ENCODE results near the gene HS6ST3.

HS6ST3 gene

DNA sequence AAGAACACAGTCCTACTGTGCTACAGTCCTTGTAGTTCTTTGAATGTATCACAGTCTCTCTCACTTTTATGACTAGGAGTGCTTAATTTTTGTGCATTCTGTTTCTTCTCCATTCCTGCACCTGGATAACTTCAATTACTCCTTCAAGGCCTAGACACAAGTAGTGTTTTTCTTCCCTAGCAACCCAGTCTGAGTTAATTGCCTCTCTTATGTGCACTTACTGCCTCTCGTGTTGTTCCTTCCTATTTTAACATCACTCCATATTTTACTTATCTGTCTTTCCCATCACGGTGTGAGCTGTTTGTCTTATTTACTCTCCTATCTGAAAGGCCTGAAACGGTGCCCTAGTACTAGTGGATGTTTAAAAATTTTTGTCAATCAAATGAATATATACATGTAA, 101.5 kb downstream of the HS6ST3 start:
- no peaks in the 10 kb centered on the region for H3K27me3 ChIP-seq (ENCODE audit: control insufficient read depth in 1 of 2, insufficient read depth in 1 of 2, low read length in 2 of 2)
- no peaks in the 10 kb centered on the region for H3K79me1 ChIP-seq (replicated peaks; ENCODE audit: low read length, poor library complexity, severe bottlenecking)
- H3K36me3 ChIP-seq (ENCODE audit: control insufficient read depth in 1 of 2, insufficient read depth in 2 of 2, low read depth in 1 of 2, low read length in 2 of 2), result no peaks in the 10 kb centered on the region
- no peaks in the 10 kb centered on the region for H3K4me1 ChIP-seq (ENCODE audit: control insufficient read depth, insufficient read depth, low read depth, low read length)
- H2BK5ac ChIP-seq (ENCODE audit: low read depth, low read length, poor library complexity, severe bottlenecking), result no peak overlapping the region
- H2AFZ ChIP-seq (ENCODE audit: low read depth, low read length), result no peak overlapping the region
- H3K4me3 ChIP-seq (ENCODE audit: insufficient read depth in 1 of 2, low read depth in 1 of 2, low read length in 2 of 2), result no peak overlapping the region
- no peak overlapping the region for H3K4ac ChIP-seq (ENCODE audit: low read depth in 1 of 2, low read length in 2 of 2)
- WGBS, result 40% methylated on average over 1 of the region's 3 CpGs
- H4K8ac ChIP-seq (ENCODE audit: low read length), result no peak overlapping the region
- no peak overlapping the region for H3K4me2 ChIP-seq (ENCODE audit: low read length, poor library complexity, severe bottlenecking)
- no peak overlapping the region for H3K23ac ChIP-seq (ENCODE audit: low read length in 2 of 2)
- H4K91ac ChIP-seq (ENCODE audit: low read length), result no peak overlapping the region
- no peak for DNase-seq
- H3K9me3 ChIP-seq (ENCODE audit: control insufficient read depth, low read length), result no peaks in the 10 kb centered on the region
- no peak overlapping the region for H2AK5ac ChIP-seq (ENCODE audit: low read length, severe bottlenecking)
- H3K18ac ChIP-seq (ENCODE audit: low read depth in 1 of 2, low read length in 2 of 2), result no peak overlapping the region
- no peak overlapping the region for H2BK15ac ChIP-seq (ENCODE audit: low read depth, poor library complexity, severe bottlenecking)
- H2BK12ac ChIP-seq (ENCODE audit: low read length in 2 of 2), result no peak overlapping the region
- no peak overlapping the region for H3K14ac ChIP-seq (ENCODE audit: low read length in 2 of 2)
- H2BK120ac ChIP-seq (ENCODE audit: low read depth, low read length), result no peak overlapping the region
- no peak overlapping the region for H3K9ac ChIP-seq (ENCODE audit: low read length)
- H3K27ac ChIP-seq (ENCODE audit: low read length, poor library complexity, severe bottlenecking), result no peak overlapping the region

DNA sequence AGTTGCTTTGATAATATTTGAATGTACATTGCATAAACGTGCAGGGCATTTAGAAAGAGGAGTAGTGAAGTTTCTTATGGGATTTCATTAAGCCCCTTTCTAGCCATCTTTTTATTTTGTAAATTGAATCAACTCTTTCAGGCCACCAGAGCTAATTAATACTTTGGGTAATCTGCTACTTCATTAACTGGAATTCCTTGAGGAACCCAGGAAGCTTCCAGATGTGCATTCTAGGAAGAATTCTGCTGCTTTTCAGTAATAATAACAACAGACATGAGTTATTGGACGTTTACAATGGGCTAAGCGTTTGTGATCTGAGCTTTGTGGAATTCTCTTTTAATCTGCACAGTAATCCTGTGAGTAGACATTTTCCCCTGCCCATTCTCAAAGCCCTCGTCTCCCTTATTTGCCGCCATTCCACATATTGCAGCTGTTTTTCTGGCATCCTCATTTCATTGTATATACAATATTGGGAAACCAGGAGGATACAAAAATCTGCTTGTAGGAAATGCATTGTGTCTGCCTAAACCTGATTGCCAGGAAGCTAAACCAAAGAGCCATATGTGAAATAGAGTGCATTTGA, 103.9 kb downstream of the HS6ST3 start:
- Histone ChIP-seq H2AK5ac (ENCODE audit: low read length, severe bottlenecking) (no peak overlapping the region), H3K4me3 (ENCODE audit: insufficient read depth in 1 of 2, low read depth in 1 of 2, low read length in 2 of 2) (no peak overlapping the region), H3K79me1 (replicated peaks; ENCODE audit: low read length, poor library complexity, severe bottlenecking) (no peaks in the 10 kb centered on the region), H2BK5ac (ENCODE audit: low read depth, low read length, poor library complexity, severe bottlenecking) (no peak overlapping the region), H4K91ac (ENCODE audit: low read length) (no peak overlapping the region), H3K27me3 (ENCODE audit: control insufficient read depth in 1 of 2, insufficient read depth in 1 of 2, low read length in 2 of 2) (no peaks in the 10 kb centered on the region), H3K4me2 (ENCODE audit: low read length, poor library complexity, severe bottlenecking) (no peak overlapping the region), H3K36me3 (ENCODE audit: control insufficient read depth in 1 of 2, insufficient read depth in 2 of 2, low read depth in 1 of 2, low read length in 2 of 2) (no peaks in the 10 kb centered on the region), H2BK120ac (ENCODE audit: low read depth, low read length) (no peak overlapping the region), H3K23ac (ENCODE audit: low read length in 2 of 2) (no peak overlapping the region), H3K4me1 (ENCODE audit: control insufficient read depth, insufficient read depth, low read depth, low read length) (no peaks in the 10 kb centered on the region), H3K18ac (ENCODE audit: low read depth in 1 of 2, low read length in 2 of 2) (no peak overlapping the region), H3K14ac (ENCODE audit: low read length in 2 of 2) (no peak overlapping the region), H3K27ac (ENCODE audit: low read length, poor library complexity, severe bottlenecking) (no peak overlapping the region), H2AFZ (ENCODE audit: low read depth, low read length) (no peak overlapping the region), H3K4ac (ENCODE audit: low read depth in 1 of 2, low read length in 2 of 2) (no peak overlapping the region), H4K8ac (ENCODE audit: low read length) (no peak overlapping the region), H3K9ac (ENCODE audit: low read length) (no peak overlapping the region), H3K9me3 (ENCODE audit: control insufficient read depth, low read length) (no peaks in the 10 kb centered on the region), H2BK12ac (ENCODE audit: low read length in 2 of 2) (no peak overlapping the region), H2BK15ac (ENCODE audit: low read depth, poor library complexity, severe bottlenecking) (no peak overlapping the region)
- DNase-seq, result no peak
- no CpG with 5 or more reads among the region's 5 CpGs for WGBS

DNA sequence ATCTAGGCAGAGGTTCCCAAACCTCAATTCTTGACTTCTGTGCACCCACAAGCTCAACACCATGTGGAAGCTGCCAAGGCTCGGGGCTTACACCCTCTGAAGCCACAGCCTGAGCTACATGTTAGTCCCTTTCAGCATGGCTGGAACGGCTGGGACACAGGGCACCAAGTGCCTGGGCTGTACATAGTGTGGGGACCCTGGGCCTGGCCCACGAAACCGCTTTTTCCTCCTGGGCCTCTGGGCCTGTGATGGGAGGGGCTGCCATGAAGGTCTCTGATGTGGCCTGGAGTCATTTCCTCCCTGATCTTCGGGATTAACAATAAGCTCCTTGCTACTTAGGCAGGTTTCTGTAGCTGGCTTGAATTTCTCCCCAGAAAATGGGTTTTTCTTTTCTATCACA, 108.1 kb downstream of the HS6ST3 start:
- Histone ChIP-seq H2BK120ac (ENCODE audit: low read depth, low read length) (no peak overlapping the region), H3K14ac (ENCODE audit: low read length in 2 of 2) (no peak overlapping the region), H2BK15ac (ENCODE audit: low read depth, poor library complexity, severe bottlenecking) (no peak overlapping the region), H3K23ac (ENCODE audit: low read length in 2 of 2) (no peak overlapping the region), H4K91ac (ENCODE audit: low read length) (no peak overlapping the region), H3K27me3 (ENCODE audit: control insufficient read depth in 1 of 2, insufficient read depth in 1 of 2, low read length in 2 of 2) (no peaks in the 10 kb centered on the region), H3K36me3 (ENCODE audit: control insufficient read depth in 1 of 2, insufficient read depth in 2 of 2, low read depth in 1 of 2, low read length in 2 of 2) (no peaks in the 10 kb centered on the region), H3K4me3 (ENCODE audit: insufficient read depth in 1 of 2, low read depth in 1 of 2, low read length in 2 of 2) (no peak overlapping the region), H3K4me2 (ENCODE audit: low read length, poor library complexity, severe bottlenecking) (no peak overlapping the region), H3K4me1 (ENCODE audit: control insufficient read depth, insufficient read depth, low read depth, low read length) (no peaks in the 10 kb centered on the region), H2BK12ac (ENCODE audit: low read length in 2 of 2) (no peak overlapping the region), H2BK5ac (ENCODE audit: low read depth, low read length, poor library complexity, severe bottlenecking) (no peak overlapping the region), H2AFZ (ENCODE audit: low read depth, low read length) (no peak overlapping the region), H3K18ac (ENCODE audit: low read depth in 1 of 2, low read length in 2 of 2) (no peak overlapping the region), H2AK5ac (ENCODE audit: low read length, severe bottlenecking) (no peak overlapping the region), H3K27ac (ENCODE audit: low read length, poor library complexity, severe bottlenecking) (no peak overlapping the region), H3K79me1 (replicated peaks; ENCODE audit: low read length, poor library complexity, severe bottlenecking) (no peaks in the 10 kb centered on the region), H3K4ac (ENCODE audit: low read depth in 1 of 2, low read length in 2 of 2) (no peak overlapping the region), H3K9me3 (ENCODE audit: control insufficient read depth, low read length) (no peaks in the 10 kb centered on the region), H3K9ac (ENCODE audit: low read length) (no peak overlapping the region), H4K8ac (ENCODE audit: low read length) (no peak overlapping the region)
- no peak for DNase-seq
- 62% methylated on average over 5 of the region's 5 CpGs for WGBS

DNA sequence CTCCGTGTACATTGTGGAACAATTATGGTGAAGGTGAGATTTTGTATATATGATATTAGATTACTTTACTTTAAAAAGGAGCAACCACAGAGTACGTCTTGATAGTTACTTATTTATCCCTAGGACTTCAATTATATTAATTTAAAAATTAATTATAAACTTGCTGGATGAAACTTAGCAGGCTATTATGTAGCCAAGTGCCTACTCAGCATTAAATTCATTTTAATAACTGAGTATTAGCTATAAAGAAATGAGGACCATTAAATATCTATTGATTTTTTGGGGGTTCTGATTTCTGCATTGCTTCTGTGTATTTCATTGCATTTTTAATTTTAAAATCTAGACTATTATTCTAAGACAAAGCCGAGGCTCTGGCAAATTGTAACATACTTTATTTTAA, 109.4 kb downstream of the HS6ST3 start:
- H2BK12ac ChIP-seq (ENCODE audit: low read length in 2 of 2), result no peak overlapping the region
- H3K18ac ChIP-seq (ENCODE audit: low read depth in 1 of 2, low read length in 2 of 2), result no peak overlapping the region
- no peak overlapping the region for H2BK120ac ChIP-seq (ENCODE audit: low read depth, low read length)
- no peak overlapping the region for H3K4ac ChIP-seq (ENCODE audit: low read depth in 1 of 2, low read length in 2 of 2)
- no peak overlapping the region for H3K4me3 ChIP-seq (ENCODE audit: insufficient read depth in 1 of 2, low read depth in 1 of 2, low read length in 2 of 2)
- H3K4me1 ChIP-seq (ENCODE audit: control insufficient read depth, insufficient read depth, low read depth, low read length), result no peaks in the 10 kb centered on the region
- no peak overlapping the region for H3K27ac ChIP-seq (ENCODE audit: low read length, poor library complexity, severe bottlenecking)
- no CpG with 5 or more reads among the region's 3 CpGs for WGBS
- no peaks in the 10 kb centered on the region for H3K36me3 ChIP-seq (ENCODE audit: control insufficient read depth in 1 of 2, insufficient read depth in 2 of 2, low read depth in 1 of 2, low read length in 2 of 2)
- no peak overlapping the region for H2BK15ac ChIP-seq (ENCODE audit: low read depth, poor library complexity, severe bottlenecking)
- H2AK5ac ChIP-seq (ENCODE audit: low read length, severe bottlenecking), result no peak overlapping the region
- no peaks in the 10 kb centered on the region for H3K79me1 ChIP-seq (replicated peaks; ENCODE audit: low read length, poor library complexity, severe bottlenecking)
- H4K8ac ChIP-seq (ENCODE audit: low read length), result no peak overlapping the region
- H3K23ac ChIP-seq (ENCODE audit: low read length in 2 of 2), result no peak overlapping the region
- no peak overlapping the region for H4K91ac ChIP-seq (ENCODE audit: low read length)
- no peaks in the 10 kb centered on the region for H3K27me3 ChIP-seq (ENCODE audit: control insufficient read depth in 1 of 2, insufficient read depth in 1 of 2, low read length in 2 of 2)
- no peak overlapping the region for H3K14ac ChIP-seq (ENCODE audit: low read length in 2 of 2)
- no peak overlapping the region for H2BK5ac ChIP-seq (ENCODE audit: low read depth, low read length, poor library complexity, severe bottlenecking)
- H2AFZ ChIP-seq (ENCODE audit: low read depth, low read length), result no peak overlapping the region
- H3K4me2 ChIP-seq (ENCODE audit: low read length, poor library complexity, severe bottlenecking), result no peak overlapping the region
- H3K9me3 ChIP-seq (ENCODE audit: control insufficient read depth, low read length), result no peaks in the 10 kb centered on the region
- no peak overlapping the region for H3K9ac ChIP-seq (ENCODE audit: low read length)
- DNase-seq, result no peak
